ENCODE results near the gene NPAS4. TPM values are rescaled to one million over a fixed set of nuclear protein-coding genes. Genes with fewer than 3 reads are reported as not detected.

The NPAS4 gene
- polyA plus RNA-seq, 1 of the 3 experiments (the other 2 are of a cell fraction), result 0.03 TPM

DNA sequence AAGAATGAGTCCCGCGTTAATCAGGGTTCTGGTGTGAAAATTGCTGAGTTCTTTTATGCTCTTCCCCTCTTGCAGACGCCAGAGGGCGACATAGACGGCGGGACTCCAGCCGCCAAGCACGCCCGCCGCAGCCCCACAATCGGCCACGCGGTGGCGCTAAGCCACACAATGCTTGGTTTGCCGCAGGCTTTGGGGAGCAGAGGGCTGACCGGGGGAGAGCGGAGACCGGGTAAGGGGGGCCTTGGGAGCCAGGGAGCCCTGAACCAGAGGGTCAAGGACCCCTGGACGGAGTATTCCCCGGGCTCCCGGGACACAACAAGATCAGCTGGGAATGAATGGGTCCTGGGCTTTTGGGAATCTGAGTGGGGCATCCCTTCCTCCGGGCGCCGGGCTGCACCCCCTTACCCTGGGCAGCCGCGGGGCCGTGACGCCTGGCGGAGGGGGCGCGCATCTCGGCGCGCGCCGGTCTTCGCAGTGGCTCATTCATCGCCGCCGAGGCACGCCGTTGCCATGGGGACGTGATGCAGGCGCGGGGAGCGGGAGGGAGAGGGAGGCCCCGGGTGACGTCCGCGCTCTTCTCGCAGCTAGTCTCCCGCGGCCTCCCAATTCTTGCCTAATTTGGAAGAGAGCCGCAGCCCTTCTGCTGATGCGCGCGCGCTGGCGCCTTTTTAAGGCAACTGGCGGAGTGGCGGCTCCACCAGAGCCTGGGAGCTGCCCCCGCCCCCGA, 12.2 kb upstream of the NPAS4 start (continued):
- TF ChIP-seq, protein P1, sequence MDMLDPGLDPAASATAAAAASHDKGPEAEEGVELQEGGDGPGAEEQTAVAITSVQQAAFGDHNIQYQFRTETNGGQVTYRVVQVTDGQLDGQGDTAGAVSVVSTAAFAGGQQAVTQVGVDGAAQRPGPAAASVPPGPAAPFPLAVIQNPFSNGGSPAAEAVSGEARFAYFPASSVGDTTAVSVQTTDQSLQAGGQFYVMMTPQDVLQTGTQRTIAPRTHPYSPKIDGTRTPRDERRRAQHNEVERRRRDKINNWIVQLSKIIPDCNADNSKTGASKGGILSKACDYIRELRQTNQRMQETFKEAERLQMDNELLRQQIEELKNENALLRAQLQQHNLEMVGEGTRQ (IDR thresholded peaks at IDR 0.05; ENCODE audit: borderline replicate concordance, low read depth, low read length), result no peak
- TF ChIP-seq YY1 (IDR thresholded peaks at IDR 0.05; ENCODE audit: low read depth) (no peak), POLR2AphosphoS5 (IDR thresholded peaks at IDR 0.05; ENCODE audit: low read depth, low read length) (no peak), FOSL2 (IDR thresholded peaks at IDR 0.05; ENCODE audit: borderline replicate concordance, low read depth) (no peak), SIN3A (IDR thresholded peaks at IDR 0.05; ENCODE audit: borderline replicate concordance, low read depth, low read length) (no peak; the same call in 1 of the 2 replicates), TAF1 (IDR thresholded peaks at IDR 0.05; ENCODE audit: borderline replicate concordance, low read depth, low read length) (no peak), MXI1 (IDR thresholded peaks at IDR 0.05; ENCODE audit: low read depth, low read length) (peak; percentile 64), RXRA (IDR thresholded peaks at IDR 0.05; ENCODE audit: borderline replicate concordance, low read depth) (no peak), TCF12 (IDR thresholded peaks at IDR 0.05) (no peak), RFX5 (IDR thresholded peaks at IDR 0.05; ENCODE audit: low read length) (no peak), EZH2phosphoT487 (IDR thresholded peaks at IDR 0.05; ENCODE audit: borderline replicate concordance, low read depth) (no peak), GATA2 (CRISPR knock-in tag; IDR thresholded peaks at IDR 0.05) (no peak; the same call in 1 of the 2 replicates), ELF1 (IDR thresholded peaks at IDR 0.05) (no peak), SMC3 (IDR thresholded peaks at IDR 0.05; ENCODE audit: low read depth, low read length) (peak; percentile 100)
- TF ChIP-seq, protein P2, sequence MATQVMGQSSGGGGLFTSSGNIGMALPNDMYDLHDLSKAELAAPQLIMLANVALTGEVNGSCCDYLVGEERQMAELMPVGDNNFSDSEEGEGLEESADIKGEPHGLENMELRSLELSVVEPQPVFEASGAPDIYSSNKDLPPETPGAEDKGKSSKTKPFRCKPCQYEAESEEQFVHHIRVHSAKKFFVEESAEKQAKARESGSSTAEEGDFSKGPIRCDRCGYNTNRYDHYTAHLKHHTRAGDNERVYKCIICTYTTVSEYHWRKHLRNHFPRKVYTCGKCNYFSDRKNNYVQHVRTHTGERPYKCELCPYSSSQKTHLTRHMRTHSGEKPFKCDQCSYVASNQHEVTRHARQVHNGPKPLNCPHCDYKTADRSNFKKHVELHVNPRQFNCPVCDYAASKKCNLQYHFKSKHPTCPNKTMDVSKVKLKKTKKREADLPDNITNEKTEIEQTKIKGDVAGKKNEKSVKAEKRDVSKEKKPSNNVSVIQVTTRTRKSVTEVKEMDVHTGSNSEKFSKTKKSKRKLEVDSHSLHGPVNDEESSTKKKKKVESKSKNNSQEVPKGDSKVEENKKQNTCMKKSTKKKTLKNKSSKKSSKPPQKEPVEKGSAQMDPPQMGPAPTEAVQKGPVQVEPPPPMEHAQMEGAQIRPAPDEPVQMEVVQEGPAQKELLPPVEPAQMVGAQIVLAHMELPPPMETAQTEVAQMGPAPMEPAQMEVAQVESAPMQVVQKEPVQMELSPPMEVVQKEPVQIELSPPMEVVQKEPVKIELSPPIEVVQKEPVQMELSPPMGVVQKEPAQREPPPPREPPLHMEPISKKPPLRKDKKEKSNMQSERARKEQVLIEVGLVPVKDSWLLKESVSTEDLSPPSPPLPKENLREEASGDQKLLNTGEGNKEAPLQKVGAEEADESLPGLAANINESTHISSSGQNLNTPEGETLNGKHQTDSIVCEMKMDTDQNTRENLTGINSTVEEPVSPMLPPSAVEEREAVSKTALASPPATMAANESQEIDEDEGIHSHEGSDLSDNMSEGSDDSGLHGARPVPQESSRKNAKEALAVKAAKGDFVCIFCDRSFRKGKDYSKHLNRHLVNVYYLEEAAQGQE (IDR thresholded peaks at IDR 0.05; ENCODE audit: low read depth, low read length), result peak; percentile 79; the same call in 1 of the 2 replicates
- TF ChIP-seq, protein P3, sequence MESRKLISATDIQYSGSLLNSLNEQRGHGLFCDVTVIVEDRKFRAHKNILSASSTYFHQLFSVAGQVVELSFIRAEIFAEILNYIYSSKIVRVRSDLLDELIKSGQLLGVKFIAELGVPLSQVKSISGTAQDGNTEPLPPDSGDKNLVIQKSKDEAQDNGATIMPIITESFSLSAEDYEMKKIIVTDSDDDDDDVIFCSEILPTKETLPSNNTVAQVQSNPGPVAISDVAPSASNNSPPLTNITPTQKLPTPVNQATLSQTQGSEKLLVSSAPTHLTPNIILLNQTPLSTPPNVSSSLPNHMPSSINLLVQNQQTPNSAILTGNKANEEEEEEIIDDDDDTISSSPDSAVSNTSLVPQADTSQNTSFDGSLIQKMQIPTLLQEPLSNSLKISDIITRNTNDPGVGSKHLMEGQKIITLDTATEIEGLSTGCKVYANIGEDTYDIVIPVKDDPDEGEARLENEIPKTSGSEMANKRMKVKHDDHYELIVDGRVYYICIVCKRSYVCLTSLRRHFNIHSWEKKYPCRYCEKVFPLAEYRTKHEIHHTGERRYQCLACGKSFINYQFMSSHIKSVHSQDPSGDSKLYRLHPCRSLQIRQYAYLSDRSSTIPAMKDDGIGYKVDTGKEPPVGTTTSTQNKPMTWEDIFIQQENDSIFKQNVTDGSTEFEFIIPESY (IDR thresholded peaks at IDR 0.05; ENCODE audit: borderline replicate concordance, low read depth), result no peak
- TF ChIP-seq, protein P4, sequence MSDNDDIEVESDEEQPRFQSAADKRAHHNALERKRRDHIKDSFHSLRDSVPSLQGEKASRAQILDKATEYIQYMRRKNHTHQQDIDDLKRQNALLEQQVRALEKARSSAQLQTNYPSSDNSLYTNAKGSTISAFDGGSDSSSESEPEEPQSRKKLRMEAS (IDR thresholded peaks at IDR 0.05; ENCODE audit: low read depth), result no peak
- TF ChIP-seq, protein P5, sequence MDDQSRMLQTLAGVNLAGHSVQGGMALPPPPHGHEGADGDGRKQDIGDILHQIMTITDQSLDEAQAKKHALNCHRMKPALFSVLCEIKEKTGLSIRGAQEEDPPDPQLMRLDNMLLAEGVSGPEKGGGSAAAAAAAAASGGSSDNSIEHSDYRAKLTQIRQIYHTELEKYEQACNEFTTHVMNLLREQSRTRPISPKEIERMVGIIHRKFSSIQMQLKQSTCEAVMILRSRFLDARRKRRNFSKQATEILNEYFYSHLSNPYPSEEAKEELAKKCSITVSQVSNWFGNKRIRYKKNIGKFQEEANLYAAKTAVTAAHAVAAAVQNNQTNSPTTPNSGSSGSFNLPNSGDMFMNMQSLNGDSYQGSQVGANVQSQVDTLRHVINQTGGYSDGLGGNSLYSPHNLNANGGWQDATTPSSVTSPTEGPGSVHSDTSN (IDR thresholded peaks at IDR 0.05), result no peak

All from SK-N-SH (cell line).